H1 (cell line): ENCODE data around the gene NEGR1. TPM values are rescaled to one million over a fixed set of nuclear protein-coding genes. Genes with fewer than 3 reads are reported as not detected.

Experiments used
- CTCF ChIA-PET: fragments of 300-600 bp; sonication (Branson Sonifier 250); formaldehyde crosslinking; loops from one replicate; lab custom pipeline; 2021; ENCODE audit not compliant: partially characterized antibody; lab: Charles Lee
- POLR2A ChIA-PET: fragments of 300-600 bp; sonication (Branson Sonifier 250); formaldehyde crosslinking; loops from one replicate; lab custom pipeline; 2021; ENCODE audit warnings: inconsistent platforms; ENCODE audit not compliant: partially characterized antibody; lab: Charles Lee
- DNase-seq, 2 experiments: peaks; one replicate each; pipeline versions ENCODE4 v3.0.0 to v3.0.0-alpha.2; 2010 to 2022; ENCODE audit warnings: low spot score in 2 of 2, low read depth in 1 of 2, mixed read lengths in 1 of 2
- FAIRE-seq: peaks from 2 replicates; lab custom pipeline; 2011; peaks lifted over from hg19 to GRCh38; lab: Jason Lieb, UNC
- H2AFZ ChIP-seq: 2 replicates; pipeline ENCODE4 v1.8.1; 2012; ENCODE audit warnings: low read length, inconsistent platforms
- H2AK5ac ChIP-seq: 2 replicates; pipeline ENCODE4 v1.6.1; 2013; ENCODE audit warnings: low read depth, low read length
- H2BK120ac ChIP-seq: replicated peaks from 2 replicates; pipeline ENCODE3; 2013; ENCODE audit warnings: low read depth, low read length, inconsistent platforms
- H2BK12ac ChIP-seq: 2 replicates; pipeline ENCODE4 v1.6.1; 2013; ENCODE audit warnings: low read depth, low read length
- H2BK15ac ChIP-seq: 2 replicates; pipeline ENCODE4 v1.6.1; 2013; ENCODE audit warnings: low read length
- H2BK20ac ChIP-seq: 2 replicates; pipeline ENCODE4 v1.6.1; 2013; ENCODE audit warnings: low read length
- H2BK5ac ChIP-seq: 2 replicates; pipeline ENCODE4 v1.6.1; 2013; ENCODE audit warnings: low read depth, low read length
- H3K14ac ChIP-seq: 2 replicates; pipeline ENCODE4 v1.6.1; 2013; ENCODE audit warnings: inconsistent platforms; ENCODE audit not compliant: insufficient read length
- H3K18ac ChIP-seq: 2 replicates; pipeline ENCODE4 v1.6.1; 2013; ENCODE audit warnings: low read length; ENCODE audit errors: extremely low read depth
- H3K23ac ChIP-seq: 2 replicates; pipeline ENCODE4 v1.6.1; 2013; ENCODE audit warnings: inconsistent platforms; ENCODE audit not compliant: insufficient read length
- H3K23me2 ChIP-seq: 2 replicates; pipeline ENCODE4 v1.6.1; 2013; ENCODE audit warnings: low read depth, low read length
- H3K27ac ChIP-seq: 2 replicates; pipeline ENCODE4 v1.6.1; 2011; ENCODE audit warnings: low read depth, low read length, inconsistent platforms
- H3K27me3 ChIP-seq, 4 experiments: replicated peaks in 1 of 4; 1 replicate in 1 of 4; 2 replicates in 3 of 4; pipeline versions ENCODE4 v1.6.1 to v1.8.1; 2011 to 2013; ENCODE audit warnings: low read length in 3 of 4, mild to moderate bottlenecking in 3 of 4, inconsistent platforms in 2 of 4, mixed read lengths in 2 of 4, moderate library complexity in 1 of 4; ENCODE audit not compliant: control insufficient read depth in 3 of 4, insufficient read depth in 3 of 4; ENCODE audit errors: extremely low read depth in 1 of 4
- H3K36me3 ChIP-seq, 4 experiments: 2 replicates each; pipeline versions ENCODE4 v1.6.1 to v1.8.1; 2011 to 2013; ENCODE audit warnings: mild to moderate bottlenecking in 4 of 4, low read length in 3 of 4, moderate library complexity in 2 of 4, control low read depth in 1 of 4, inconsistent platforms in 1 of 4; ENCODE audit not compliant: insufficient read depth in 4 of 4, control insufficient read depth in 2 of 4
- H3K4ac ChIP-seq: replicated peaks from 2 replicates; pipeline ENCODE3; 2013; ENCODE audit warnings: low read length, low read depth, mixed read lengths, inconsistent platforms; ENCODE audit not compliant: insufficient read length
- H3K4me1 ChIP-seq, 4 experiments: replicated peaks in 1 of 4; 1 replicate in 1 of 4; 2 replicates in 3 of 4; pipeline versions ENCODE4 v1.6.1 to v1.8.1; 2011 to 2013; ENCODE audit warnings: low read length in 3 of 4, inconsistent platforms in 2 of 4, mixed read lengths in 1 of 4; ENCODE audit not compliant: insufficient read depth in 4 of 4, control insufficient read depth in 3 of 4
- H3K4me2 ChIP-seq, 2 experiments: 2 replicates each; pipeline versions ENCODE4 v1.6.1 to v1.8.1; 2011 to 2013; ENCODE audit warnings: low read depth in 2 of 2, low read length in 2 of 2, control low read depth in 1 of 2, inconsistent platforms in 1 of 2, mild to moderate bottlenecking in 1 of 2; ENCODE audit not compliant: insufficient read depth in 1 of 2
- H3K4me3 ChIP-seq, 4 experiments: fragments of 200-600, 300-600 bp in 1 of 4; sonication (generic), shearing (Covaris generic), sonication (Bioruptor Twin) in 1 of 4; 2 replicates each; pipeline versions ENCODE4 v1.5.1 to v1.8.1; 2011 to 2016; ENCODE audit warnings: low read length in 4 of 4, low read depth in 3 of 4, control low read depth in 2 of 4, inconsistent platforms in 2 of 4, mild to moderate bottlenecking in 2 of 4, mixed read lengths in 1 of 4, moderate library complexity in 1 of 4; ENCODE audit not compliant: insufficient read depth in 2 of 4; ENCODE audit errors: extremely low read depth in 1 of 4
- H3K56ac ChIP-seq: replicated peaks from 2 replicates; pipeline ENCODE3; 2013; ENCODE audit warnings: low read depth, mild to moderate bottlenecking, mixed read lengths, low read length, inconsistent platforms; ENCODE audit not compliant: insufficient read length
- H3K79me1 ChIP-seq: 2 replicates; pipeline ENCODE4 v1.6.1; 2013; ENCODE audit warnings: low read depth, low read length, control low read depth
- H3K79me2 ChIP-seq, 2 experiments: 2 replicates each; pipeline versions ENCODE4 v1.6.1 to v1.8.1; 2012 to 2013; ENCODE audit warnings: low read length in 2 of 2, mild to moderate bottlenecking in 2 of 2, inconsistent platforms in 1 of 2; ENCODE audit not compliant: insufficient read depth in 2 of 2, control insufficient read depth in 1 of 2
- H3K9ac ChIP-seq, 4 experiments: replicated peaks in 1 of 4; 1 replicate in 1 of 4; 2 replicates in 3 of 4; pipeline versions ENCODE4 v1.6.1 to v1.8.1; 2011 to 2013; ENCODE audit warnings: low read depth in 3 of 4, low read length in 3 of 4, control low read depth in 2 of 4, mild to moderate bottlenecking in 2 of 4, moderate library complexity in 2 of 4, inconsistent platforms in 1 of 4; ENCODE audit errors: extremely low read depth in 1 of 4
- H3K9me3 ChIP-seq, 2 experiments: 2 replicates each; pipeline versions ENCODE4 v1.6.1 to v1.8.1; 2012 to 2013; ENCODE audit warnings: mild to moderate bottlenecking in 2 of 2, moderate library complexity in 2 of 2, control low read depth in 1 of 2, inconsistent platforms in 1 of 2, low read depth in 1 of 2, low read length in 1 of 2, mixed read lengths in 1 of 2; ENCODE audit not compliant: insufficient read depth in 2 of 2
- H4K20me1 ChIP-seq, 2 experiments: replicated peaks in 1 of 2; 2 replicates each; pipeline versions ENCODE3 to v1.8.1; 2011 to 2013; ENCODE audit warnings: inconsistent platforms in 2 of 2, low read length in 2 of 2, mild to moderate bottlenecking in 1 of 2; ENCODE audit not compliant: insufficient read depth in 2 of 2, control insufficient read depth in 1 of 2
- H4K5ac ChIP-seq: 2 replicates; pipeline ENCODE4 v1.6.1; 2013; ENCODE audit warnings: low read length, low read depth, mixed read lengths, inconsistent platforms; ENCODE audit not compliant: insufficient read length
- H4K8ac ChIP-seq: 2 replicates; pipeline ENCODE4 v1.8.0; 2013; ENCODE audit warnings: mild to moderate bottlenecking, moderate library complexity, low read length, inconsistent platforms; ENCODE audit not compliant: insufficient read depth; ENCODE audit errors: extremely low read depth
- H4K91ac ChIP-seq: replicated peaks from 2 replicates; pipeline ENCODE3; 2013; ENCODE audit warnings: low read length, mixed read lengths, inconsistent platforms; ENCODE audit not compliant: insufficient read length
- BCL11A ChIP-seq, 2 experiments: IDR thresholded peaks; one replicate each; pipeline ENCODE4 v1.6.1; 2011; ENCODE audit warnings: low read depth in 2 of 2, low read length in 2 of 2, mild to moderate bottlenecking in 2 of 2
- CBX8 ChIP-seq: fragments of 300-800, 300-1000 bp; sonication (generic); IDR thresholded peaks from 2 replicates; pipeline ENCODE4 v1.7.1; 2016; ENCODE audit warnings: low read depth, low read length, borderline replicate concordance
- CEBPB ChIP-seq: IDR thresholded peaks from 2 replicates; pipeline ENCODE4 v1.6.1; 2012; ENCODE audit warnings: low read depth, low read length
- JUN ChIP-seq: IDR thresholded peaks from 2 replicates; pipeline ENCODE4 v1.6.1; 2011; ENCODE audit warnings: low read depth, mild to moderate bottlenecking, improper control_type of control experiment, low read length
- NANOG ChIP-seq: IDR thresholded peaks from 2 replicates; pipeline ENCODE4 v1.6.1; 2011; ENCODE audit warnings: low read length, low read depth, mild to moderate bottlenecking, inconsistent platforms; ENCODE audit not compliant: insufficient read depth, poor library complexity, severe bottlenecking
- RAD21 ChIP-seq, 2 experiments: IDR thresholded peaks in 1 of 2; conservative IDR thresholded peaks in 1 of 2; 2 replicates each; pipeline ENCODE4 v1.6.1; 2011; ENCODE audit warnings: low read depth in 2 of 2, low read length in 2 of 2, improper control_type of control experiment in 1 of 2, inconsistent platforms in 1 of 2, mild to moderate bottlenecking in 1 of 2, moderate library complexity in 1 of 2
- SP1 ChIP-seq: IDR thresholded peaks from 2 replicates; pipeline ENCODE4 v1.6.1; 2011; ENCODE audit warnings: low read depth, low read length
- WGBS, 2 experiments: shearing (Covaris generic) in 1 of 2; methylation state at CpG; one replicate each; pipeline versions ENCODE4 v1.1.6 to v1.1.7; 2013 to 2015; ENCODE audit warnings: low lambda C conversion rate in 2 of 2, mixed read lengths in 2 of 2, inconsistent platforms in 1 of 2, low coverage in 1 of 2, missing lambda C conversion rate in 1 of 2; ENCODE audit not compliant: insufficient replicate concordance in 2 of 2, insufficient coverage in 1 of 2, insufficient read length in 1 of 2; ENCODE audit errors: extremely low coverage in 1 of 2, missing lambda C conversion rate in 1 of 2; 5-methylcytosine and 5-hydroxymethylcytosine counted together
- polyA plus RNA-seq, 7 experiments: library from polyadenylated mRNA; depleted of rRNA in 3 of 7; stranded (reverse) in 5 of 7; unstranded in 2 of 7; fragments of >200 nt in 5 of 7; fragments of 200-250 nt in 2 of 7; gene quantifications; 1 replicate in 5 of 7; 2 replicates in 1 of 7; 4 replicates in 1 of 7; pipeline versions ENCODE4 v1.2.1 to v1.2.3, GENCODE V29; 2011 to 2013; ENCODE audit warnings: missing spikeins in 2 of 7, mixed read lengths in 2 of 7
- total RNA-seq: library from RNA; stranded (reverse); fragmentation: NEBNext Ultra II Directional; extraction: Animal tissue kit (Norgen Biotek cat#: 25700); gene quantifications from 2 replicates; pipeline ENCODE4 v1.2.1, GENCODE V29; 2021
- TF ChIP-seq, protein P1 (sequence below): IDR thresholded peaks from 2 replicates; pipeline ENCODE4 v1.6.1; 2012; ENCODE audit warnings: low read length, inconsistent platforms

NEGR1 gene
- total and polyA plus RNA-seq, 2 of the 8 experiments (the other 6 are each of a cell fraction or from before 2014, with no cell fraction given) = 0.71 to 1.3 TPM

DNA sequence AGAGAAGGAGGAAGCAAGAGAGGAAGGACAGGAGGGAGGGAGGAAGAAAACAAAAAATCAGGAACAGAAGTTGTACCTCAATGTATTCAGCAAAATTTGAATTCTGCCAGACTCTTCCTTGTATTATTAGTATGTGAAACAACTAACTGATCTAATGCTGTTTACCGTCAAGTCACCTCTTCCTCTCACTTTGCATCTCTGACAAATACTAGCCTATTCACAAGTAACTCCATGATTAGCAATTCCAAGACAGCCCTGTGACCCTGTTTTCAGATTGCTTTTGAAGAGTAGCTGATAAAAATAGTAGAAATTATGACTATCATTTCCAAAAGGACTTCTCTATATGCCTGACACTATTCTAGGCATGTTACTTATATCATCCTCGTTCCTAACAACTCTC, 445.4 kb downstream of the NEGR1 start:
- Histone ChIP-seq H3K14ac (no peak overlapping the region), H3K4me2 (peak overlapping the region in 1 of 2 experiments; percentile 48; a peak in 1 of 4 replicates), H3K36me3 (no peaks in the 10 kb centered on the region), H3K27me3 (no peaks in the 10 kb centered on the region), H3K79me1 (no peaks in the 10 kb centered on the region), H3K23ac (no peak overlapping the region), H3K18ac (no peak overlapping the region), H2BK20ac (no peak overlapping the region), H4K8ac (no peak overlapping the region), H3K4me3 (no peak overlapping the region; a peak in 1 of 8 replicates), H3K9ac (no peak overlapping the region), H2AK5ac (no peak overlapping the region), H4K91ac (no peak overlapping the region), H2BK120ac (no peak overlapping the region), H3K56ac (no peak overlapping the region), H3K4me1 (peaks cover 0 to 5% (median 3%) of the 10 kb centered on the region in 4 experiments; a peak in 4 of 7 replicates), H4K20me1 (no peaks in the 10 kb centered on the region), H3K9me3 (no peaks in the 10 kb centered on the region), H2BK15ac (no peak overlapping the region), H3K4ac (no peak overlapping the region), H3K79me2 (no peaks in the 10 kb centered on the region), H3K23me2 (no peaks in the 10 kb centered on the region), H2BK12ac (no peak overlapping the region), H2AFZ (peak overlapping the region; percentile 20; the same call in 1 of the 2 replicates), H4K5ac (no peak overlapping the region), H2BK5ac (no peak overlapping the region), H3K27ac (no peak overlapping the region; the same call in 1 of the 2 replicates)
- ChIA-PET POLR2A (no interaction called here), CTCF (interaction anchor here (0.6 kb wide), 1 partner anchor 206 kb away, joined by 4 read pairs; no protein-coding TSS in a partner anchor)
- FAIRE-seq (no peak), DNase-seq (no peak)
- TF ChIP-seq SP1 = no peak
- TF ChIP-seq, protein P1, sequence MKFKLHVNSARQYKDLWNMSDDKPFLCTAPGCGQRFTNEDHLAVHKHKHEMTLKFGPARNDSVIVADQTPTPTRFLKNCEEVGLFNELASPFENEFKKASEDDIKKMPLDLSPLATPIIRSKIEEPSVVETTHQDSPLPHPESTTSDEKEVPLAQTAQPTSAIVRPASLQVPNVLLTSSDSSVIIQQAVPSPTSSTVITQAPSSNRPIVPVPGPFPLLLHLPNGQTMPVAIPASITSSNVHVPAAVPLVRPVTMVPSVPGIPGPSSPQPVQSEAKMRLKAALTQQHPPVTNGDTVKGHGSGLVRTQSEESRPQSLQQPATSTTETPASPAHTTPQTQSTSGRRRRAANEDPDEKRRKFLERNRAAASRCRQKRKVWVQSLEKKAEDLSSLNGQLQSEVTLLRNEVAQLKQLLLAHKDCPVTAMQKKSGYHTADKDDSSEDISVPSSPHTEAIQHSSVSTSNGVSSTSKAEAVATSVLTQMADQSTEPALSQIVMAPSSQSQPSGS = no peak
- TF ChIP-seq CBX8 = no peak
- TF ChIP-seq BCL11A (IDR thresholded peaks at IDR 0.05; ENCODE audit: low read depth in 2 of 2, low read length in 2 of 2) = no peak
- no peak for TF ChIP-seq CEBPB
- TF ChIP-seq JUN = no peak
- no peak for TF ChIP-seq NANOG
- TF ChIP-seq RAD21 (IDR thresholded peaks at IDR 0.05 in 1 of 2, conservative IDR thresholded peaks at IDR 0.05 in 1 of 2; ENCODE audit: low read depth in 2 of 2, low read length in 2 of 2) = no peak
- 48% methylated on average over 2 of the region's 2 CpGs; no CpG with 5 or more reads in 1 of the 2 experiments for WGBS, 2 experiments
